AG04449 (cell line): ENCODE data around the gene SMC1B.
A peak's percentile ranks its signal among the peaks of the same experiment; 100 is the strongest.

ENCODE experiments used
- CTCF ChIA-PET: fragments of 350-600 bp; formaldehyde crosslinking; extraction: SDS; loops from one replicate; lab custom pipeline; 2021; ENCODE audit warnings: antibody characterized with exemption; lab: Yijun Ruan, JAX
- POLR2A ChIA-PET: fragments of 400-600, 350-600 bp; formaldehyde crosslinking; extraction: SDS; loops from one replicate; lab custom pipeline; 2020; ENCODE audit warnings: antibody characterized with exemption, inconsistent platforms; lab: Yijun Ruan, JAX
- DNase-seq: peaks from one replicate; pipeline ENCODE4 v3.0.0-alpha.2; 2010; ENCODE audit warnings: low read depth, low spot score
- H3K4me3 ChIP-seq: 2 replicates; pipeline ENCODE4 v1.5.1; 2011; ENCODE audit warnings: low read depth, mild to moderate bottlenecking, control low read depth, low read length
- TF ChIP-seq, protein P1 (sequence below): IDR thresholded peaks from one replicate; pipeline ENCODE4 v1.5.1; 2011; ENCODE audit warnings: mild to moderate bottlenecking, moderate library complexity, low read length, control low read depth, inconsistent platforms; ENCODE audit not compliant: insufficient read depth; ENCODE audit errors: missing control alignments

Gene SMC1B

DNA sequence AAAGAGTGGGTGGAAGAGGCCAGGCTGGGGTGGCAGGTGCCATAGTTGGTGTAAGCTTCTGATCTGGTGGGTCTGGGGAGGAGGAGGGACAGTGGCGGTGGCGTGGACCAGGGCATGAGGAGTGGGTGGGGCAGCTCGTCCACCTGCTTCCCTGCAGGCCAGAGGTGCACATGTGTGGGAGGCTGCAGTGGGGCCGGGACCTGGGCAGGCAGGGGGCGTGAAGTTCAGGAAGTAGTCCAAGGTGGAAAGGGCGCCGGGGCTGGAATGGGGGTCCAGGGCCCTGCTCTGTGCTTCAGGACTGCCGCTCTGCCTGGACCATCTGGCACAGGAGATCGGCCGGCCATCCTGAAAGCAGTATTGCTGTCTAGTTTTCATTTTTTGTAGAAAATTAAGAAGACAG lies 16.0 kb upstream of the SMC1B start:
- ChIA-PET CTCF (interaction anchor here (1.0 to 6.3 kb wide), 3 partner anchors 11 to 328 kb away, joined by 3 to 43 read pairs (median 4); no protein-coding TSS in a partner anchor), POLR2A (no interaction called here)
- no peak overlapping the region for H3K4me3 ChIP-seq
- TF ChIP-seq, protein P1, sequence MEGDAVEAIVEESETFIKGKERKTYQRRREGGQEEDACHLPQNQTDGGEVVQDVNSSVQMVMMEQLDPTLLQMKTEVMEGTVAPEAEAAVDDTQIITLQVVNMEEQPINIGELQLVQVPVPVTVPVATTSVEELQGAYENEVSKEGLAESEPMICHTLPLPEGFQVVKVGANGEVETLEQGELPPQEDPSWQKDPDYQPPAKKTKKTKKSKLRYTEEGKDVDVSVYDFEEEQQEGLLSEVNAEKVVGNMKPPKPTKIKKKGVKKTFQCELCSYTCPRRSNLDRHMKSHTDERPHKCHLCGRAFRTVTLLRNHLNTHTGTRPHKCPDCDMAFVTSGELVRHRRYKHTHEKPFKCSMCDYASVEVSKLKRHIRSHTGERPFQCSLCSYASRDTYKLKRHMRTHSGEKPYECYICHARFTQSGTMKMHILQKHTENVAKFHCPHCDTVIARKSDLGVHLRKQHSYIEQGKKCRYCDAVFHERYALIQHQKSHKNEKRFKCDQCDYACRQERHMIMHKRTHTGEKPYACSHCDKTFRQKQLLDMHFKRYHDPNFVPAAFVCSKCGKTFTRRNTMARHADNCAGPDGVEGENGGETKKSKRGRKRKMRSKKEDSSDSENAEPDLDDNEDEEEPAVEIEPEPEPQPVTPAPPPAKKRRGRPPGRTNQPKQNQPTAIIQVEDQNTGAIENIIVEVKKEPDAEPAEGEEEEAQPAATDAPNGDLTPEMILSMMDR = no peak
- no peak for DNase-seq

DNA sequence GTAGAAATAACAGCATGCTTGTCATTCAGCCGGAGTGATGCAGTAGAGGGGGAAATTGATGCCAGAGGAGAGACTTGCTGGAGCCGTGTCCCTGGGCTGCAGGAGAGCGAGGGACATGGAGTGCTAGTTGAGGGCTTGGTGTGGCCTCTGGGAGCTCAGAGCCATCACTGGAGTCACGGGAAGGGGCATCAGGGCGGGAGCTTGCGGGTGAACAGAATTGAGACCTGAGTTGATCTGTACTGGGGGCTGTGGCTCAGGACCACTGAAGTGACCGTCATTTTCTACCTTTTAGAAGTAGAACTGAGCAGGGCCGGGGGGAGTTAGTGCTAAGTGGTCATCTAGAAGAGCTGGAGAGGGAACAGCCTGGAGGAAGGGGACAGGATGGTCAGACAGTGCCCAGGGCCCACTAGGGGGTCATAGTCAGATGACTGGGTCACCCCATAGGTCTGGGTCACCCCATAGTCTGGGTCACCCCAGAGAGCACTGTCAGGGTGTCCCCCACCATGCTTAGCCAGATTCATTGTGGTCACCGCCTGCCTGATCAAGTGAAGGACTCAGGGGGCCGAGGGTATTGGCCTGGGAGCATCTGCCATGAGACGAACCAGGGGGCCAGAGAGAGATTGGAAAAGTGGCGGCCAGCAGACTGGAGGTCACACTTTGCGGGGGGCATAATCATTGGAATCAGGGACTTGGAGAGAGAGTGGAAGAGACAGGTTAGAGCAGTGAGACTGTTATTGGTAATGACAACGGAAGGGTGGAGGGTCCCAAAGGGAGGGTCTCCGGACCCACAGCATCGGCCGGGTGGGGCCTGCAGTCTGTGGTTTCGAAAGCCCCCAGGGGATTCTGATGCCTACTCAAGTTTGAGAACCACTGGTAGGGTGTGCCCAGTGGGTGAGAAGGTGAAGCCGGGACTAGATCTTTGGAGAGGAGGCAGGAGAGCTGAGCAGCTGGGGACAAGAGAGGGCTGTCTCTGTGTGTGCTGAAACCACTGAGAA lies 15.3 kb upstream of the SMC1B start:
- TF ChIP-seq, protein P1 = no peak
- CTCF ChIA-PET = interaction anchor here (1.0 to 6.3 kb wide), 4 partner anchors 12 to 332 kb away, joined by 3 to 43 read pairs (median 4); no protein-coding TSS in a partner anchor
- H3K4me3 ChIP-seq = no peak overlapping the region
- no peak for DNase-seq
- POLR2A ChIA-PET = no interaction called here

DNA sequence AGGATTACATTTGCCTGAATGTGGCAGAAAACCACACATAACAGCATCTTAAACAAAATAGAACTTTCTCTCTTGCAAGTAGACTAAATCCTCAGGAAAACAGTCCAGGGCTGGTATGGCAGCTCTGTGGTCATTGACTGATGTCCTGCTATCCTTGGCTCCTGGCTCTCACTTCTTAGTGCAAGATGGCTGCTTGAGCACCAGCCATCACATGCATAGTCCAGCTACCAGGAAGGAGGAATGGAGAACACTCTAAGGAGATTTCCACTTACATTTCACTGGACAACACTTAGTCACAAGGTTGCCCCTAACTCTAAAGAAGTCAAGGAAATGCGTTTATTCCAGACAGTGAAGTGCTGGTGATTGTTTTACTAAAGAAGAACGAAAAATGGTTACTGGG lies 13.7 kb upstream of the SMC1B start:
- no peak overlapping the region for H3K4me3 ChIP-seq
- no peak for DNase-seq
- ChIA-PET POLR2A (no interaction called here), CTCF (interaction anchor here (0.7 to 1.2 kb wide), 4 partner anchors 10 to 330 kb away, joined by 3 to 4 read pairs (median 3); no protein-coding TSS in a partner anchor)
- TF ChIP-seq, protein P1 = no peak

DNA sequence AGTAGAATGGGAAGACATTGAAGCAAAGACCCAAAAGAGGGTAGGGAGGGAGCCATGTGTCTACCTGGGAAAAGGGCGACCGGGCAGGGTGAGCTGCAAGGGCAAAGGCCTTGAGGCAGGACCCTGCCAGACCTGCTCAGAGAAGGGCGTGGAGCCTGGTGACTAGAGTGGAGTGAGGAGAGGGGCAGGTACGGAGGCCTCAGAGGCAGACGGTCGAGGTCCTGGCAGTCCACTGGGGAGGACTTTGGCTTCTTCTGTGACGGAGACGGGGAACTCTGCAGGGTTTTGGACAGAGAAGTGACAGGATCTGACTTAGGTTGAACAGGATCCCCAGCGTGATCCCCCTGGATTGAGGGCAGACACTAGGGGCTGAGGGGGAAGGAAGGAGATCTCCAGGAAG lies 13.0 kb upstream of the SMC1B start:
- TF ChIP-seq, protein P1 = no peak
- no peak for DNase-seq
- ChIA-PET POLR2A (no interaction called here), CTCF (interaction anchor here (0.9 kb wide), 1 partner anchor 11 kb away, joined by 3 read pairs; no protein-coding TSS in a partner anchor)
- no peak overlapping the region for H3K4me3 ChIP-seq

DNA sequence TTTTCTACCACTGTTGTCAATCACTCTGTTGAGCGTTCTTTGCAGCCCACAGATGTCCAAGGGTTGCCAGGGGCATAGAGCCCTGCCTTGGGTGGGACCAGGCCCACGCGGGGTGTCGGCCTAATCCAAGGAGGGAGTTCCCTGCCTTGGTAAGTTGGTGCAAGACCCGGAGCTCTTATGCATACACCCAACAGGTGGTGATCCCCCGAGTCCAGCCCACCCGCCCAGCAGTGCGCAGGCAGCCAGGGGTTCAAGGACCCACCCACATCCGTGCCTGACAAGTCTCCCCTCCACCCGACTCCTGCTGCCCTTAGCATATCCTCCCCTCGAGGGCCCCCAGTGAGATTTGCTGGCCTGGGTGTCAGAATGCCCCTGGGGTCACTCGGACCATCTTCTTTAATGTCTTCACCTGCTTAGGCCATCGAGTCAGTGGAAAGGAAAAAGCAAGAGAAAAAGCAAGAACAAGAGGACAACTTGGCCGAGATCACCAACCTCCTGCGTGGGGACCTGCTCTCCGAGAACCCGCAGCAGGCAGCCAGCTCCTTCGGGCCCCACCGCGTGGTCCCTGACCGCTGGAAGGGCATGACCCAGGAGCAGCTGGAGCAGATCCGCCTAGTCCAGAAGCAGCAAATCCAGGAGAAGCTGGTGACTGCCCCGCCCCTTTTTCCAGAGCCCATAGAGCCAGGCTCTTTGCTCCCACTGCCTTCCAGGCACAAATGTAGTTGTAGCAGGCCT lies 12.3 kb upstream of the SMC1B start:
- TF ChIP-seq, protein P1 = no peak
- ChIA-PET POLR2A (no interaction called here), CTCF (interaction anchor here (0.7 to 1.0 kb wide), 4 partner anchors 9 to 127 kb away, joined by 3 read pairs; no protein-coding TSS in a partner anchor)
- no peak overlapping the region for H3K4me3 ChIP-seq
- no peak for DNase-seq

DNA sequence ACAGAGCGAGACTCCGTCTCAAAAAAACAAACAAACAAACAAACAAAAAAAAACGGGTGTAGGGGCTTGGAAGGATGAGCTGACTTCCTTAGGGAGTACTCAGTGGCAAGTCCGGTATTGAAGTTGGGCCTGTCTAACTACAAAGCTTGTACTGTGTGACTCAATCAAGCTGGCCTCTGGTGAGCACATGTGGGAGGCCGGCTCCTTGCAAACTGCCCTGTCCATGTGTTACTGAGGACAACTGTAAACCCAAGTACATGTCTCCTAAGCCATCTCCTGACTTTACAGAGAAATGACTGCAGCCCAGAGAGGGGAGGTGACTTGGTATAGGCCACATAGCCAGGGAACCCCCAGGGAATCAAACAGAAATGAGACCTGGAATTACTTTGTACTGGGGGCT lies 11.7 kb upstream of the SMC1B start:
- ChIA-PET POLR2A (no interaction called here), CTCF (interaction anchor here (0.7 to 1.0 kb wide), 3 partner anchors 10 to 128 kb away, joined by 3 read pairs; no protein-coding TSS in a partner anchor)
- DNase-seq = peak; percentile 23
- TF ChIP-seq, protein P1 = no peak
- no peak overlapping the region for H3K4me3 ChIP-seq
